Measurements from ENCODE around the gene RARG.
"Not testable (repeated sequence)": the region's sequence is repeated elsewhere in the genome, so short reads cannot be mapped to it uniquely, and the experiment has no call there.

RARG gene

DNA sequence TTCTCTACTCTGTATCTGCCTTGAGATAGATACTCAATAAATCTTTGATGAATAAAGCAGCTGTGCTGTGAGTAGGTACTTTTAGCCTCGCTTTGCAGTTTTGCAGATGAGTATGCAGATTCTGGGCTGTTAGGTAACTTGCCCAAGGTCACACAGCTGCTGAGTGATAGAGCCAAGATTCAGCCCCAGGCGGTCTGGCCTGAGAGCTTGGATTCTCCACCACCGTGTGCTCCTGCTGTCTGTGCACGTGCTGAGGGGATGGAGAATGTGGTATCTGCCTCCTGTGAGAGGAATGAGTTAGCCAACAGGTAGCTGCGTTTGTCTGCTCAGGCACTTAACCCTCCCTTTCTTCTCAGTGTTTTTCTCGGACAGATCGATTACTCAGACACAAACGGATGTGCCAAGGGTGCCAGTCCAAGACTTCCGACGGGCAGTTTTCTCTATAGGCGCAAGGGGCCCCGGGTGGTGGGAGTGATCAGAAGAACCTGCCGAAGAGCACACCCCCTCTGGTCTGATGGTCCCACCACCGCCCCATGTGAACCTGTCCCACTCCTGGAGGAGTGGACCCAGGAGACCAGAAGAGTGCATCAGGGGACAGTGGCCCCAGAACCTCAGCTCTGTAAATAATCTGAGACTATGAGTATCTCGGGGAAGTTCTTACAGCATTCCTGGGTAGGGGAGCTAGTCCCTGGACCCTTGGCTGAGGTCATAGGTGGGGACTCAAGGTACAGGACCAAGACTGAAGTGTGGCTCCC lies 44.7 kb downstream of the RARG start:
- no peak for DNase-seq

GRCh38 chr12:53186745-53187144 lies 45.3 kb downstream of the RARG start:
- no peak for DNase-seq

- no peak for DNase-seq
Measured at GRCh38 chr12:53185582-53186153, 46.3 kb downstream of the RARG start.

GRCh38 chr12:53184828-53185227 lies 47.2 kb downstream of the RARG start:
- no peak for DNase-seq

DNA sequence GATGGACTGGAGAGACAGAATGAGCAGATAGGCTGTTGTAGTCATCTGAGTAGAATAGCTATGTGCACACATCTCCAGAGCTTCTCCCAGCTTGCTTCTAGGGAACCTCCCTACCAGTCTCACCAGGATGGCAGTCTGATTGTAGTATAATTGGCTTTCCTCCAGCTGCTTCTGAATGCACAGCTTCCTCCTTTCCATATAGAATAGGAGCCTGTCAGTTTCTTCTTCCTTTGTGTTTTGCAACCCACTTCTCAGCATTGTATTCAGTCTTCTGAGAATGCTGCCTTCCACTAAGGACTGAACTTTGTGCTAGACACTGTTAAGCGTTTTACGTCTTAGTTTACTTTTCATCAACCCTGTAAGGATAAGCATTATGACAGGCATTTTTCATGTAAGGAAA lies 49.1 kb downstream of the RARG start:
- DNase-seq, result no peak

DNA sequence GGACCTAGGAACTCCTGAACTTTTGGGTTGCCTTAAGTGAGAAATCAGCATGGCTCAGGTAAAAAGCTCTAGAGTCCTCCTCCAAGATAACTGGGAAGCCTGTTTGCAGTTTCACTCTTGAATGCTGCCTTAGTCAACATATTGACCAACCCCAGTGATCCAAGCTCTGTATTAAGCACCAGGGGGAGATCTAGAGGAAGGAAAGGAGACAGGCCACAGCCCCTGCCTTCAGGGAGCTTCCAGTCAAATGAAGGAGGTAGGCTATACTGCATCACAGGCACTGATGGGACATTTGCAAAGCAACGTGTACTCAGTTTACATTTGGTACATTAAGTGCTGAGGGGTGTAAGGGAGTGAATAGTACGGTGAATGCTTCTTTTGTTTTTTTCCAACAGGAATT lies 50.1 kb downstream of the RARG start:
- no peak for DNase-seq

GRCh38 chr12:53180931-53181645 lies 50.9 kb downstream of the RARG start:
- no peak for DNase-seq

- DNase-seq, result peak; percentile 98
Measured at GRCh38 chr12:53180220-53180930, 51.6 kb downstream of the RARG start, which contains the start of the genes CSAD and ZNF740. CSAD (minus strand) TSS chr12:53180925; CDS start chr12:53173470, 7,455 bp downstream. ZNF740 (plus strand) TSS chr12:53180722; CDS start chr12:53181984, 1,262 bp downstream.

DNA sequence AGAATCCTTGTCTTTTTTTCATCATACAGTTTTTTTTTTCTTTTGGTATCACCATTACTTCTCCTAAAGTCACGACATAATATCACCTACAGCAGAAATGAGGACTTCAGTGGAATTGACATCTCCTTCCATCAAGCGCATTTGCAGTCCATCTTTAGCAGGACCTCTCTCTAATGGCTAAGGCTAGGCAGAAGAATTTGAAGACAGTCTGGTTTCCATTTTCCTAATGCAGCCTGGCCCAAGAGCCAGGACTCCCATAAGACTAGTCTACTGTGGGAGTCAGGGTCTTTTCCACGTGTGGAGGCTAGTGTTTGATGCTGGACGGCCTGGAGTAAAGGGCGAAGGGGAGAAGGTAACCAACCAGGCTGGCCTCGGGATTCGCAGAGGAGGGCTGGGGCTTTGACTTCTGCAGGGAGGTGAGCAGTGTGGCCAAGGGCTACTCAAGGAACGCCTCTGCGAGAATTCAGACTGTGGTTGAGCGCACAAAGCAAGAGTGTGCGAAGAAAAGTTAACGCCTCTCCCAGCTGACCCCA lies 52.3 kb downstream of the RARG start:
- DNase-seq, result no peak

DNA sequence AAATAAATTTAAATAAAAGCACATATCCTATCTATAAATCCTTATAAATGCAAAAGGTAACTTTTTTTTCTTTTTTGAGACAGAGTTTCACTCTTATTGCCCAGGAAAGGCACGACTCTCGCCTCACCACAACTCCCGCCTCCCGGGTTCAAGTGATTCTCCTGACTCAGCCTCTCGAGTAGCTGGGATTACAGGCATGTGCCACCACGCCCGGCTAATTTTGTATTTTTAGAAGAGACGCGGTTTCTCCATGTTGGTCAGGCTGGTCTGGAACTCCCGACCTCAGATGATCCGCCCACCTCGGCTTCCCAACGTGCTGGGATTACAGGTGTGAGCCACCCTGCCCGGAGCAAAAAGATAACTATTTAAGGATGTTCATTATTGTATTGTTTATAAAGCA lies 53.2 kb downstream of the RARG start:
- DNase-seq, result not testable (repeated sequence)

- DNase-seq, result not testable (repeated sequence)
Measured at GRCh38 chr12:53177447-53177846, 54.6 kb downstream of the RARG start.

DNA sequence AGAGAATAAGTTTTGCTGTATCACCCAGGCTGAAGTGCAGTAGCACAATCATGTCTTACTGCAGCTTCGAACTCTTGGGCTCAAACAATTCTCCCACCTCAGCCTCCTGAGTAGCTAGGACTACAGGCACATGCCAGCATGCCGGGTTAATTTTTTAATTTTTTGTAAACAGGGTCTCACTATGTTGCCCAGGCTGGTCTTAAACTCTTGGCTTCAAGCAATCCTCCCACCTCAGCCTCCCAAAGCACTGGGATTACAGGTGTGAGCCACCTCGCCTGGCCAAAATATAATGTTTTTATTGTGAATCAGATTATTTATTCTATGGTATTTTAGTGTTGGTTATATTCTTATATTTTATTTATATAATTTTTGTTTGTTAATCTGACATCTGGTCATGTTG lies 55.3 kb downstream of the RARG start:
- DNase-seq, result no peak

- DNase-seq, result no peak
Measured at GRCh38 chr12:53174881-53175491, 57.0 kb downstream of the RARG start.

DNA sequence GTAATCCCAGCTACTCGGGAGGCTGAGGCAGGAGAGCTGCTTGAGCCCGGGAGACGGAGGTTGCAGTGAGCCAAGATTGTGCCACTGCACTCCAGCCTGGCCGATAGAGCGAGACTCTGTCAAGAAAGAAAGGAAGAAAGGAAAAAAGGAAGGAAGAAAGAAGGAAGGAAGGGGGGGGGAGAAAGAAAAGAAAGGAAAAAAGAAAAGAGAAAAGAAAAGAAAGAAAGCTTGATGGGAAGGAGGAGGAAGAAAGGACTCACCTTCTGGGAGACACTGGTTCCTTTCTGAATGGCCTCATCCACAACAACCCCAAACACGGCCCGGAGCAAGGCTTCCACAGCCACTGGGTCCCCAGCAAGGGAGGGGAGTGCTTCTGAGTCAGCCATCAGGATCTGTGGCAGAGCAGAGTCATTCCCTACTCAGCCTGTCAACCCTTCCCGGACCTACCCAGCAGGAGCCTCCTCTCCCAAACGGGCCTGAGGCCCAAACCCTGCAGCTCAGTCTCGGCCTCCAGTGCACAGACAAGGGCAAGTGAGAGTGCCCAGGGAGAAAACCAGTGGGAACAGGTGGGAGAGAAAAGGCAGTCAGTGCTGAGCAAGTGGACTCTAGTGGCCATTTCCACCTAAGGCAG lies 58.8 kb downstream of the RARG start:
- no peak for DNase-seq

DNA sequence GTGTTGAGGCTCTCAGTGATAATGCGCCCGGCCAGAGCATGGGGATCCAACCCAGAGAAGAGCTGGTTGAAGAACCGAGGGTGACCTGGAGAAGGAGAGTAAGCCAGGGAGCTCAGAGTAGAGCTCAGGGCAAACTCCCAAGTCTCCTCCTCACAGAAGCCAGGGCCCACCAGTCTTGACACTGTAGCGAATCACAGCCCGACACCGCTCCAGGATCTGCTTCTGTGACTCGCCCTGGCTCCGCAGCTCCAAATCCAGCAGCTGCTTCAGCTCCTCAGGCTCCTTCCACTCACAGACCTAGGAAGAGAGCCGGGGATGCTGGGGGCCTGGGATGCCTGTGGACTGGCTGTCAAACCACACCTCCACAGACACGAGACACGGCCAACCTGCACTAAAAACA lies 59.7 kb downstream of the RARG start:
- DNase-seq, result no peak

DNA sequence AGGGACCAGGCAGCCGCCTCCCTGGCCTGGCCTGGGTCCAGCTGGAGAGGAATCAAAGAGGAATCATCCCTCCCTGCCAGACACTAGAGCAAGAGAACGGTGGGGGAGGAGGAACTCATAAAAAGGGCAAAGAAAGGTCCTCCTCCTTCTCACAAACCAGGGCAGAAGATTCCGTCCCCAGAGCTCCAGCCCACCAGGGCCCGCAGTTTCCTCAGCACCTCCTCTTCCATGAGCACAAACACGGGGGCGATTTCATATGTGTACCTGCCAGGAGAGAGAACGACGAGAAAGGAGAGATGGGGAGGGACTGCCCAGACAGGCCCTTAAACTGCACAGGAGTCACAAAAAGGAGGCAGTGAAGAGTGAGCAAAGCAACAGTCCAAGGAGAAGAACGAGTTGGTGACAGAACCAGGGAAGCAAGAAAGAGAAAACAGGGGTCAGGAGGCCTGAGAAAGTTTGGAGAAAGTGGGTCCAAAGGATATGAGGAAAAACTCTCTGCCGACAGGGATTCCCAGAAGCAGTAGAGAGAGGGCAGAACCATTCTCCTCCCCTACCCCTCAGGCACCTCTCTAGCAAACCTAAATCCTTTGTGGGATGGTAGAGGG lies 60.2 kb downstream of the RARG start:
- no peak for DNase-seq

GRCh38 chr12:53170876-53171724 lies 60.9 kb downstream of the RARG start:
- no peak for DNase-seq

DNA sequence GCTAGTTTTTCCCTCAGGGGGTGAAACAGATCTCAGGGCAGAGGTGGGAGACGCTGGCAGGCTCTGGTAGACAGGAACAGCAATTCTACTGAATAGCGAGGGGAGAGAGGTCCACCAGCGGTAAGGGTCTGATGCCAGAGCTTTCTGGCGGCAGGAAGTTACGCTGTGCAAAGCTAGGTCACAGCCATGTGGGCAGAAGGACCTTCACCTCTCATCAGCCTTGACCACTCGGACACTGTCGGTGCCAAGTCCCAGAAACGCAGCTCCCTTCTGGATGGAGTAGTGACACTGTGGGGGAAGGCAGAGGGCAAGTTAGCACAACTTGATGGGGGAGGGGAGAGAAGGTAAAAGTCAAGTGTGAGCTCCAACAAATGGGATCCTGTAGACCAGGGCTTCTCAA lies 61.8 kb downstream of the RARG start:
- DNase-seq, result no peak

- DNase-seq, result no peak
Measured at GRCh38 chr12:53169644-53170043, 62.4 kb downstream of the RARG start.

GRCh38 chr12:53166837-53167236 lies 65.2 kb downstream of the RARG start:
- DNase-seq, result no peak

GRCh38 chr12:53163008-53163407 lies 69.0 kb downstream of the RARG start:
- not testable (repeated sequence) for DNase-seq

Measured in CD4-positive, alpha-beta T cell treated with Interleukin-21 for 1 hour (primary cell).